HG02884 (cell line): ENCODE data around the gene DOLPP1.
"Not testable (repeated sequence)": the region's sequence is repeated elsewhere in the genome, so short reads cannot be mapped to it uniquely, and the experiment has no call there.

ENCODE experiments used
- ATAC-seq: cut with Tn5 transposase; IDR thresholded peaks from one replicate; pipeline ENCODE4 v1.9.1; 2021; ENCODE audit warnings: mild to moderate bottlenecking, moderate library complexity; ENCODE audit not compliant: unreplicated experiment

Gene DOLPP1

DNA sequence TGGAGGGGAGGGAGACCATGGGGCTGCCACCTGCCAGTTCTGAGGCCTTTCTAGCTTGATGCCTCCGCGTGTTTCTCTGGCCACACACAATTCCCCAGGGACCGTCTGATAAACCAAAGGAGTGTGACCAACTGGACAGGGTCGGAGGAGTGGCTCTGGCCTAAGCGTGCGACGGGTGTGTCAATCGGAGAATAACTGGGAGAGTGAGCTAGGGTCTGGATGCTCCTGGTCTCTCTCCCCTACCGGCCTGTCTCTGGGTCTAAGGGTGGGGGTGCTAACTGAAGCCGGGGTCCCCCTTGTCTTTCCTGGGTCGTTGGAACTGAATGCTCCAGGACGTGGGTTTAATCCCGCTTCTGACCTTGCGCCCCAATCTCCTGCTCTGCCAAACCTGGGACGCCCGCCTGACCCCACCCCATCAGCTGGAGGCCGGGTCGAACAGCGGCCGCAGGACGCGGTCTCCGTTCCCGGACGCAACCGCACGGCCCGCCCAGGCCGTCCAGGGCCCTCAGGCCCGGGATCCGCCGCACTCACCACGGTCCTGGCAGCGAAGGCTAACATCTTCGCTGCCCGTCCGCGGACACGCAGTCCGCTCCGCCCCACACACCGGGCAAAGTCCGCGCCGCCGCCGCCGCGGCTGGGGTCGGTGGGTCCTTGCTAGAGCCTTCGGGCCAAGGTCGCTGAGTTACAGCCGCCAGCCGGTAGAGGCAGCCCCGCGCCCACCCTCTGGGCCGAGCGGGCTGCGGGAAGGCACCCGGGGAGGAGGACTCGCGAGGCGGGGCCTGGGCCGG lies 29.2 kb downstream of the DOLPP1 start:
- no peak for ATAC-seq

DNA sequence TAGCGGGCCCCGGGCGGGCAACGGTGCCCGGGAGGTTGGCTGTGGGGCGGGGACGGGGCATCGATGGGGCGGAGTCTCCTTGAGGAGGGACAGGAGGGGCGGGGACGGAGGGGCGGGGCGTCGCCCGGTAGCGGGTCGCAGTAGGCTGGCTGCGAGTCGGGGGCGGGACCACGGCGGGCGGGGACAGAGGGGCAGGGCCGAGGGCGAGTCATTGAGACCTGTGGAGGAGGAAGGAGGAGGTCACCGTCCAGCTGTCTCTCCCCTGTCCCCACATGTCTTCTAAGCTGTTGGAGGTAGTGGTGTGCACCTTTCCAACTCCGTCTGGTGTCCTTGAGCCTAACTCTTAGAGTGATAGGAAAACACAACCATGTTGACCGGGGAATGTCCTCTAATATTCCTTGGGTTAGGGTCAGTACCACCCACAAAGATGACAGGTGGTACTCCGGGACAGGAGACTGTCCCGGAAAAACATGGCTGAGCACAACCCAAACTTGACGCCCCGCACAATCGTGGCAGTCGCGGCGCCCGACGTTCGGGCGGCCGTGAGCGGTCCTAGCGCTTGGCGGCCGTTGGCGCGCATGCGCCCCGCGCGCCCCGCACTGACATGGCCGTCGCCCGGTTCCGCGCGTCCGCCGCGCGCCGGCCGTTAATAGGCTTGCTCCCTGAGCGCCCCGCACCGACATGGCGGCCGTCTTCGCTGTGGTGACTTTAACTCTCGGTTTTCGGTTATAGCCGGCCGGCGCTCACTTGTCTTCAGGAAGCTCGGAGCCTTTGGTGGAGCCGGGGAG lies 30.0 kb downstream of the DOLPP1 start, which contains the start of the genes CRAT and PTPA:
Gene CRAT (minus strand): TSS at position 54 of the 788 bp plus-strand sequence. CDS start 284 bp downstream, outside the sequence.
Gene PTPA (plus strand): TSS at position 676 of the 788 bp plus-strand sequence. CDS start 186 bp downstream, outside the sequence.
- ATAC-seq = peak; percentile 82

DNA sequence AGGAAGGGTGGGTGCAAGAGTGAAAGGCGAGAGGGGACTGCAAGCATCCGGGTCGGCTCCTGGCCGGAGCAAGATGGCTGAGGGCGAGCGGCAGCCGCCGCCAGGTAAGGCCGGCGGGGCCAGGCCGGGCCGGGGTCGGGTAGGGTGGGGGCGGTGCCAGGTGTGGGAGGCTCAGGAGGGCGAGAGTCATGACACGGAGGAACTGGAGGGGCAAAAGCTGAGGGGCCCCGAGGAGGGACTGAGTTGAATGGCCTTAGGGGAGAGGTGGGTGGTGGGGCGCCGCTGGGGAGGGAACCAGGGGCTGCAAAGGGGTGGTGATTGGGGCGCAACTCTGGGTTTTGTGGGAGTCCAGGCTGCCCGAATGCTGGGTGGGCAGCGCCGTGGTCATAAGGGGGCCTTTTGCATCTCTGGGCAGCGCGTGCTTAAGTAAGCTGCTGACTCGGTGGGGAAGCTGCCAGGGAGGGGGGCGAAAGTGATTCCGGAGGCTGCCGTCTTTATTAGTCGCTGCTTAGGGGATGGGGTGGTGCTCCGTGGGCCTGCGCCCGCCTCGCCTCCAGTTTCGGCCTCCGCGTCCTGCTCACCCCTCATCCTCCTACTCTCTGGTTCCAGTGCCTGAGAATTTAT lies 30.7 kb downstream of the DOLPP1 start:
- ATAC-seq = no peak

DNA sequence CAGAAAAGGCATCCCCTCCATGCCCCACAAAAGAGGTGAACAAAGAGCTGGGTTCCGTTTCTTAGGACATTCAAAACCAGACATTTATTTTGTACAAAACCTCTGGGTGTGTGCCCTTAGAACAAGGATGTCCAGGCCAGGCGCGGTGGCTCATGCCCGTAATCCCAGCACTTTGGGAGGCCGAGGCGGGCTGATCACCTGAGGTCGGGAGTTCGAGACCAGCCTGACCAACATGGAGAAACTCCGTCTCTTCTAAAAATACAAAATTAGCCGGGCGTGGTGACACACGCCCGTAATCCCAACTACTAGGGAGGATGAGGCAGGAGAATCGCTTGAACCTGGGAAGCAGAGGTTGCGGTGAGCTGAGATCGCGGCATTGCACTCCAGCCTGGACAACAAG lies 31.6 kb downstream of the DOLPP1 start:
- not testable (repeated sequence) for ATAC-seq

DNA sequence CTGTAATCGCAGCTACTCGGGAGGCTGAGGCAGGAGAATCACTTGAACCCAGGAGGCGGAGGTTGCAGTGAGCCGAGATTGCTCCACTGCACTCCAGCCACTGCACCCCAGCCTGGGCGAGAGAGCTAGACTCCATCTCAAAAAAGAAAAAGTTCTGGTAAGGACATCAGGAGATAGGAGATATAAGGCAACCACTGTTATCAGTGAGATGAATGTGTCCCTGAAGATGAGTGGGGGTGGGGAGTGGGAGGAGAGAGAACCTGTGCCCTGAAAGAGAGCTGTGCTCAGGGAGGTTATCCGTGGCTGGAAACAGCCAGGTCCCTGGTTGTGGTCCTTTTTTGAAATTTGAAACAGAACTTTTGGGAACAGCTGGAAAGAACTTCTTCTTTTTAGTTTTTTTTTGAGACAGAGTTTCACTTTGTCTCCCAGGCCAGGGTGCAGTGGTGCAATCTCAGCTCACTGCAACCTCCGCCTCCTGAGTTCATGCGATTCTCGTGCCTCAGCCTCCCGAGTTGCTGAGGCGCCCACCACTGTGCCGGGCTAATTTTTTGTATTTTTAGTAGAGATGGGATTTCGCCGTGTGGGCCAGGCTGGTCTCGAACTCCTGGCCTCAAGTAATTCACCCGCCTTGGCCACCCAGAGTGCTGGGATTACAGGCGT lies 32.9 kb downstream of the DOLPP1 start:
- no peak for ATAC-seq

DNA sequence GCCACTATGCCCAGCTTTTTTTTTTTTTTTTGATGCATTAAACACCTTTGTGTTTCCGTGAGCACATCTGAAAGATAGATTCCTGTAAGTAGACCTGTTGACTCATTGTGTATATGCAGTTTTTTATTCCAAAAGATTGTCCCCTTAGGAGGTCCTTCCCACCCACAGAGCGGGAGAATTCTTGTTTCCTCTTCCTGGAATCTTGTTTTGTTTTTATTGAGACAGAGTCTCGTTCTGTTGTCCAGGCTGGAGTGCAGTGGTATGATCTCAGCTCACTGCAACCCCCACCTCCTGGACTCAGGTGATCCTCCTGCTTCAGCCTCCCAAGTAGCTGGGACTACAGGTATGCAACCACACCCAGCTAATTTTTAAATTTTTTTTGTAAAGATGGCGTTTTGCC lies 37.9 kb downstream of the DOLPP1 start:
- no peak for ATAC-seq

DNA sequence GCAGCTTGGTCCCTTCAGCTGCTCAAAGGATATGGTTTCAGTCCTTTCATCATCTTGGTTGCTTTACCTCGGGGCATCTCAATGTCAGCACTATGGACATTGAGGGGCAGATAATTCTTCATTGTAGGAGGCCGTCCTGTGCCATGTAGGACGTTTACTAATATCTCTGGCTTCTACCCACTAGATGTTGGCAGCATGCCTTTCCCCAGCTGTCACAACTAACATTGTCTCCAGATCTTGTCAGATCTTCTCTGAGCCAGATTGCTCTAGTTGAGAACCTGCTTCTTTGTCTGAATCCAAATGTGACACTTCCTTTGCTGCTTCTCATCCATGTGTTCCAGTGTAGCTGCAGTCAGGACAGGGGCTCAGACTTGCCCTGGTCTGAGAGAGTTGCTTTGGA lies 40.6 kb downstream of the DOLPP1 start:
- no peak for ATAC-seq

DNA sequence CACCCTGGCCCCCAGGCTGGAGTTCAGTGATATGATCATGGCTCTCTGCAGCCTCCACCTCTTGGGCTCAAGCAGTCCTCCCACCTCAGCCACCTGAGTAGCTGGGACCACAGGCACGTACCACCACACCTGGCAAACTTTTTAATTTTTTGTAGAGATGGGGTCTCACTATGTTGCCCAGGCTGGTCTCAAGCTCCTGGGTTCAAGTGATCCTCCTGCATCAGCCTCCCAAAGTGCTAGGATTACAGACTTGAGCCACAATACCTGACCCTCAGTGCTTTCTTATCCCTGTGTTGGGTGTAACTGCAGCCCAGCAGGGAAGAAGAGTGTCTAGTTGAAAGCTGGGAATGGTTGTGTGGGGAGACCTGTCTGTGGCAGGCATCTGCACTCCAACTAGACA lies 41.2 kb downstream of the DOLPP1 start:
- no peak for ATAC-seq

DNA sequence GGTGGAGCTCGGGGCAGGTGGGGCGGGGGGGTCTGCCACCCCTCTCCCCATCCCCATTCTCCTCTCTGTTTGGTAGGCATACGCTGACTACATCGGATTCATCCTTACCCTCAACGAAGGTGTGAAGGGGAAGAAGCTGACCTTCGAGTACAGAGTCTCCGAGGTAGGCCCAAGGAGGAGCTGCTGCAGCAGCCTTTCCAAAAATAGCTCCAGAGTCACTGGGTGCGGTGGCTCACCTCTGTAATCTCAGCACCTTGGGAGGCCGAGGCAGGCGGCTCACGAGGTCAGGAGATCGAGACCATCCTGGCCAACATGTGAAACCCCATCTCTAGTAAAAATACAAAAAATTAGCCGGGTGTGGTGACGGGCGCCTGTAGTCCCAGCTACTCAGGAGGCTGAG lies 42.1 kb downstream of the DOLPP1 start:
- ATAC-seq = not testable (repeated sequence)

DNA sequence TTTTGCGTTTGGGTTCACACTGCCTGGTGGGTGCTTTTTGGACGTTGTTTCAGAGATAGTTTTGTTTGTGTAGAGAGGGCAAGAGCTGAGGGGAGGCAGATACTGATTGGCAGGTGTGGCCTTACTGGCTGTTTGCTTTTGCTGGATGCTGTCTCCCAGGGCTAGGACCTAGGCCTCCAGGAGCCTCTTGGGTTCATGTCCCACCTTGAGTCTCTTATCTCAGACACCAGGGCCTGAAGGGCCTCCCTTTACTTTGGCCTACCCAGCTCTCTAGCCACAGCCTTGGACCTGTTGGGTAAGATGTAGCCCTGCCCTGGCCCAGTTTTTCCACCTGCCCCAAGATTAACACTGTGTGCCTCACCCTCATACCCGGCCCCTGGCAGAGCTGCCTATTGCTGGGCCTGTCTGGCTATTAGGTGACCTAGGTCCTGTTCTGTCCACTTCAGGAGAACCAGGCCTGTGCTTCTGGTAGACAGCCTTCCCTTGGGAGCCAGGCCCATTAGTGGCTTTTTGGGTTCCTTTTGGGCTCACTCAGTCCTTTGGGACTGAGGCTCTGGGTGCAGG lies 43.7 kb downstream of the DOLPP1 start:
- ATAC-seq = no peak

DNA sequence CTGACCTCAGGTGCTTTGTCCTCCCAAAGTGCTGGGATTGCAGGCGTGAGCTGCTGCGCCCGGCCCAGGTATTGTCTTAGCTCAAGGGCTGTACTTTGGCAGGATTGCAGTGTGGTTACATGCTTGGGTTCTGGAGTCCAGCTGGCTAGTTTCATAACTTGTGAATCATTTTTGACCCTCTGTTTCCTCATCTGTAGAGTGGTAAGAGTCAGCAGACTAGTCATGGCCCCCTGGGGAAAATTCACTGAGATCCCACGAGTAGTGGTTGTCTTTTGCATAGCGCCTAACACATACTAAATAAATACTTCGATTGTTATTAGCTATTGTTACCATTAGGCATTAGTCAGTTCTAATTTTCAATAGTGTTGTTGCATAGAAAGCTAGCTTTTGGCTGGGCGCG lies 44.6 kb downstream of the DOLPP1 start:
- no peak for ATAC-seq

DNA sequence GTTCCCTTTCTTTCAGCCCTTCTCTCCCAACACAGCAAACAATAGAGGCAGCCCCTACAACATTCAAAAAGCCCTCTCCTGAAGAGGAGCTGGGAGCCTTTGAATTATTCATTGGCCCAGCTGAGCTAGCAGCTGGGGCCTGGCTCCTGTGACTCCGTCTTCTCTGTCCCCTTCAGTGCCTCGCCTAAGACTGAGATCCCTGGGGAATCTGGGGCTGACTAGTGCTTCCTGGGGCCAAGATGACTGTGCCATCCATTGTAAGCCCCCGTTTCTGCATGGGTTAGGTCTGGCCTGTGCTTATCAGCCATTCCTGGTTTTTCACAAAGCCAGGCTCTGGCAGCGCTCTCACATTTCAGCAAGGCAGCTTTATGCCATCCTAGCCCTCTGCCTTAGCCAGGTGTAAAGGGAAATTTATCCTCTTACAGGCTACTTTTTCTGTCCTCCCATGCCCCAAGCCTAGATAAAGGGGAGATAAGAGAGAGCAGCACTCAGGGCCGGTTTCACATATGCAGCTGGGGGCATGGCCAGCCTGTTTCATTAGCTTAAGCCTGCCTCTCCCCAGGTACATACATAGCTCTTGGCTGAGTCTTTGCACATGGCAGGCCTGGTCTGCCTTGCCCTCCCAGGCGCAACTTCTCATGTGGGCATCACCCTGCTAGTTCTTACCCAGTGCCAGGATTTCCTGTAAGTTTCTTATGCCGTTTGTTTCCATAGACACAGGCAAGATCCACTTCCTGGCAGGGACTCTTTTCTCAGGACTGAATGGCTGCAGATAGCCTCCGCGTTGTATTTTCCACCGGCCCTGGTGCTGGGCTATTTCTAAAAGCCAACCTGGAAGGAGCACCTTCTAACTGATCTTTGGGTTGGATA lies 46.1 kb downstream of the DOLPP1 start:
- ATAC-seq = no peak

DNA sequence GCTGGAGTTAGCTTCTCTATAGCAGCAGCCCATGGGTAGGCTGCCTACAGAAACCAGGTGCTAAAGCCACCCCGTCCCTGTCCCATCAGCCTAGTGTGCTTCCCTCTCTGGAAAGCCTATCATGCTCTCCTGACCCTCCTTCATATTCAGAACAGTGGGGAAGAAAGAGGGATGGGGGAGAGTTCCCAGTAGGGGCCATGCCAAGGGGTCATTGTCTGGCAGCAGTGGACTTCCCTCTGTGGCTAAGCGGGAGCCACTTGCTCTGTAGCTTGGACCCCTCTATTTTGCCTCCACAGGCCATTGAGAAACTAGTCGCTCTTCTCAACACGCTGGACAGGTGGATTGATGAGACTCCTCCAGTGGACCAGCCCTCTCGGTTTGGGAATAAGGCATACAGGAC lies 47.8 kb downstream of the DOLPP1 start:
- ATAC-seq = no peak

DNA sequence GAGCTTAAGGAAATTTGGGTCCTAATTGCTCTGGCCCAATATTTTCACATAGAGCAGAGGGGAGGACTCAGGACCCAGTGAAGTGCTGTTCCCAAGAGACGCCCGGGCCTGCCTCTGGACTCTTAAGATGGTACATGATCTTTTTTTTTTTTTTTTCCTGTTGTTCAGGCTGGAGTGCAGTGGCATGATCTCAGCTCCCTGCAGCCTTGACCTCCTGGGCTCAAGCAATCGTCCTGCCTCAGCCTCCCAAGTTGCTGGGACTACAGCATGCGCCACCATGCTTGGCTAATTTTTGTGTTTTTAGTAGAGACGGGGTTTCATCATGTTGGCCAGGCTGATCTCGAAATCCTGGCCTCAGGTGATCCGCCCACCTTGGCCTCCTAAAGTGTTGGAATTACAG lies 49.4 kb downstream of the DOLPP1 start:
- not testable (repeated sequence) for ATAC-seq

DNA sequence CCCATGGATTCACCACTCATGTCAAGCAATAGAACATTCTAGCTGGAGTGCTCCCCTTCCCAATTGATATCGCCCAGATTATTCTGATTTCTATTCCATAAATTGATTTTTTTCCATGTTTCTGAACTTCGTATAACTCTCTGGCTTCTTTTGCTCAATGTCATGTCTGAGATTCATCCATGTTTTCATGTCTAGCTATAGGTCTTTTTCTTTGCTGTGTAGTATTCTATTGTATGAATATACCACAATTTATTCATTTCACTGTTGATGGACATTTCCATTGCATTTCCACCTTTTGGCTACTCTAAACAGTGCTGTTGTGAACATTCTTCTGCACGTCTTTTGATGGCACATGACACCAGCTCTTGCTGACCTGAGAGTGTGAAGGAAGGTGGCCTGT lies 49.9 kb downstream of the DOLPP1 start:
- no peak for ATAC-seq

DNA sequence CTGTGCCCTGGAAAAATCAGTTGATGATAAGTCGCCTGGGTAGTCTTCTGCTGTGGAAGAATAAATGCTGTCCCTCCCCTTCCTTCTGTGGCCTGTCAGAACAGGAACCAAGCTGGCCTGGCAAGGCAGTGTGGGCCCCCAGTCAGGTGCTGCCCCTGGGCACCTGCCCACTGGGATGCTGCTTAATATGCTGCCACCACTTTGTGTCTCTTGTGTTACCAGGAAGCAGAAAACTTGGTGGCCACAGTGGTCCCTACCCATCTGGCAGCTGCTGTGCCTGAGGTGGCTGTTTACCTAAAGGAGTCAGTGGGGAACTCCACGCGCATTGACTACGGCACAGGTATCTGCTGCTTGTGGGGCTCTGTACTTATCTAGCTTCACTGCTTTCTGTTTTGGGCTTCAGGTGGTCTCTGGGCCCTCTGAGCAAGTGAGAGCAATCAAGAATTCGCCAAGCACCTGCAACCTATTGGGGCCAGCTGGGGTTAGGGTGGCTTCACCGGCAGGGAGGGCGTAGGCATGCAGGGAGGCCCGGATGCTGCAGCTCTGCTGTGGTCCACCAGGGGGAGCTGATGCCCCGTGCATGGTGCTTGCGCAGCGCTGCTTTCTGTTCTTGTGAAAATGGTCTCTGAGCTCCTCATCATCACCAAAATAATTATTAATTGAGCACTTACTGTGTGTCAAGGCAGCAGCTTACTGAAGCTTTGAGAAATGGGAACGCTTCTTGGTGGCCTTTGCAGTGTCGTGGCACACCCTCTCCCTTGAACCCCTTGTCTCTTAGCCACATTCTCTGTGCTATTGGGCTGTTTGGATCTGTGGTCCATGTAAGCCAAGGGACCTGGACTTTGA lies 50.6 kb downstream of the DOLPP1 start:
- ATAC-seq = no peak

DNA sequence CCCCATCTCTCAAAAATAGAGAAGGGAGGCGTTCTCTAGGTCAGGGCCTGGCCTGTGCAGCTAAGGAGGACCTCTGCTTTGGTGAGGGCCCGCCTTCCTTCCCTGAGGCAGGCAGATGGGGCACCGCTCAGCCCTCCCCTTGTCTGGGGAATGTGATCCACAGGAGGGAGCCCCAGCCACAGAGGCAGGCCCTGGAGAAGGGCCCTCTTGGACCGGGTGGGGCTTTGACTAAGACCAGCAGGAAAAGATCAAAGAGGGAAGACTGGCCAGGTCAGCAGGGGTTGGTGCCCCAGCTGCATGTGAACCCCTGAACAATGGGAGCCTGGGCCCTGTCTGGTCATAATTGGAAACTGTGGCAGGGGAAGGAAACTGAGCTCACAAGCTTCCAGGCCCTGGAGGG lies 52.2 kb downstream of the DOLPP1 start:
- no peak for ATAC-seq

DNA sequence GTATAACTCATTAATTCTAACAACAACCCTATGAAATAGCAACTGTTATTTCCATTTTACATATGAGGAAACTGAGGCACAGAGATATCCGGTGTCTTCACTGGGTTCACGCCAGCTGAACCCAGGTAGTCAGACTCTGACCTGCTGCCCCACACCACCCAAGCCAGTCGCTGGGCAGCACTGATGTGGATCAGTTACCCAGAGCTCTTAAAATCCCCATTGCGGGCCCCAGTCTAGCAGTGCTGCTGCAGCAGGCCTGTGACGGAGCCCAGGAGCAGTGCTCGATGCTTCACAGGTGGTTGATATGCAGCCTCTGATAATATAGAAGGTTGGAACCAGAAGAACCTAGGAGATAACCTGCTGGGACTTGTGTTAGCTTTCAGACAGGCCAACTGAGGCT lies 54.6 kb downstream of the DOLPP1 start:
- ATAC-seq = no peak
